CD4-positive, alpha-beta T cell treated with Interleukin-17A for 1 hour (primary cell): ENCODE measurements around the gene PRPF8.

ENCODE experiments used
- DNase-seq: peaks from one replicate; pipeline ENCODE4 v3.0.0-alpha.2; 2020

Gene PRPF8

GRCh38 chr17:1624650-1625049 is 60.0 kb downstream of the PRPF8 start:
- DNase-seq, result no peak

GRCh38 chr17:1623057-1623630 is 61.5 kb downstream of the PRPF8 start:
- no peak for DNase-seq

- DNase-seq, result no peak
Measured at GRCh38 chr17:1621273-1621954, 63.3 kb downstream of the PRPF8 start.

- DNase-seq, result no peak
Measured at GRCh38 chr17:1620486-1620885, 64.2 kb downstream of the PRPF8 start.

GRCh38 chr17:1617620-1618174 is 67.0 kb downstream of the PRPF8 start:
- DNase-seq, result no peak

- DNase-seq, result no peak
Measured at GRCh38 chr17:1616101-1616500, 68.6 kb downstream of the PRPF8 start.

- no peak for DNase-seq
Measured at GRCh38 chr17:1612400-1612799, 72.3 kb downstream of the PRPF8 start.

- DNase-seq, result no peak
Measured at GRCh38 chr17:1611715-1612114, 73.0 kb downstream of the PRPF8 start.

- DNase-seq, result no peak
Measured at GRCh38 chr17:1608676-1609075, 76.0 kb downstream of the PRPF8 start.

- no peak for DNase-seq
Measured at GRCh38 chr17:1607971-1608320, 76.7 kb downstream of the PRPF8 start.

GRCh38 chr17:1606352-1606985 is 78.2 kb downstream of the PRPF8 start:
- DNase-seq, result no peak

- DNase-seq, result no peak
Measured at GRCh38 chr17:1605681-1606351, 78.9 kb downstream of the PRPF8 start.

GRCh38 chr17:1604831-1605528 is 79.7 kb downstream of the PRPF8 start:
- no peak for DNase-seq

GRCh38 chr17:1601571-1601970 is 83.1 kb downstream of the PRPF8 start:
- no peak for DNase-seq
